NCI-H1694 treated with DMSO at 0.1 percent for 48 hours (cell line): ENCODE results near the gene INTS7.

Experiments
- DNase-seq: peaks from one replicate; lab custom pipeline; 2025; lab: John Stamatoyannopoulos, UW

Gene INTS7

DNA sequence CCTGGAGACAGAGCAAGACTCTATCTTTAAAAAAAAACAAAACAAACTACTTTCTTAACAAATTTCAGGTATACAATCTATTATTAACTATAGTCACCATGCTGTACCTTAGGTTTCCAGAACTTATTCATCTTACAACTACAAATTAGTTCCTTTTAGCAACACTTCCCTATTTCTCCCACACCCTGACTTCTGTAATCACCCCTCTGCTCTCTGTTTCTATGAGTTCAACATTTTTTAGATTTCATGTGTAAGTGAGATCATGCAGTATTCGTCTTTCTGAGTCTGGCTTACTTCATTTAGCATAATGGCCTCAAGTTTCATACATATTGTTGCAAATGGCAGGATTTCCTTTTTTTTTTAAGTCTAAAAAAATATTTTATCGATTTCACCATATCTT, 126.9 kb downstream of the INTS7 start:
- no peak for DNase-seq

DNA sequence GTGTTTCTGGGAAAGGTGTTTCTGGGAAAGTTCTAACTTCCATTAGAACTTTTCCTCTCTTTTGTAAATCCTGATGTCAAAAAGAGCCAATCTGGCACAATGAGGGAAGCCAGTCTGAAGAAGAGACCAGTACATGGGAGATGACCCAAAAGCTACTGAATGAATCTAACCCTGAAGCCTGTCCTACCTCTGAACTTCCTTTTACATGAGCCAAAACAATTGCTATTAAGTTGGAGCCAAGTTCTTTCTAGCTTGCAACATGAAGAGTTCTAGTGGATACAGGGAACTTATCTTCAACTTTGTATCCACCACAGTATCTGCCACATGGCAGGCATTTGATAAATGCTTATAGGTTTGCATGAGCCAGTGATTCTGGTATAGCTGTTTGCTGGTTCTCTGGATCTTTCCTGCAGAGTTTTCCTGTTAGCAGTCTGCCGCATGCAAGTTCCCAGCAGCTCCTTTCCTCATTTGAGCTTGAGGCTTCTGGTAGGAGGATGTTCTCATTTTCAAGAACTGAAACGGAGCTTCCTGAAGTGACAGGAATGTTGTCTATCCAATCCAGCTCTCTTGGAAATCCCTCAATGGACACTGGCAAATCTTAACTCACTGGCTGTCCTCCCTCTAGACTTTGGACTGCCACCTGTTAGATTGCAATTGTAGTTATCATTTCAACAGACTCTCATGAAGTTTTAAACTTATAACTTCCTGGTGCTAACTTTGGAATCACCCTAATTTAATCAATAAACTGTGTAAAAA, 131.7 kb downstream of the INTS7 start:
- DNase-seq, result no peak

DNA sequence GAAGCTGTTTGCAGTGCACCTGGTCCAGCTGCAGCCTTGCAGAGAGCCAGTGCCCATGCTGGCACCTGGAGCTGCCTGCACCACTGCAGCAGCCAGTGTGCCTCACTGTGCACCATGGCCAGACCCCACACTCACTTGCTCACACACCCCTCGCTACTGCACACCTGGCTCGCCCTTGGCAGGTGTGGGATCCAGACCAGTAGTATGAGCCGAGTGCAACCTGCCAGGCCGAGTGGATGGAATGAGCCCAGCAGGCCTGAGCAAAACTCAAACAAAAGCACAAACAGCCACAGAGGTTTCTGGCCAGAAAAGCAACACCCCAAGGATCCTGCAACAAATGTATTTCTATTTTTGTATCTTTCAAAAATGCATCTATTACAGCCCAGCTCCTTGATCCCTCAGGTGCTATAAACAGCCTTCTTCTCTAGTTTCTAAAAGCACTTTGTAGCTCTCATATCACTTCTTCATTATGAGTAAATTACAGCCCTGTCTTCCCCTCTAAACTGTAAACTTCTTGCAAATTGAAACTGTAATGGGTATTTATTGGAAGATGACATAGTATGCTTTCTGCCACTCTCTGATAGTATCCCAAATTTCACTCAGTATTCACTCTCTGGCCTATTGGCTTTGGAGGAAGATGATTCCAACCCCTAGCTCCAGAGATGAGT, 132.6 kb downstream of the INTS7 start:
- no peak for DNase-seq

DNA sequence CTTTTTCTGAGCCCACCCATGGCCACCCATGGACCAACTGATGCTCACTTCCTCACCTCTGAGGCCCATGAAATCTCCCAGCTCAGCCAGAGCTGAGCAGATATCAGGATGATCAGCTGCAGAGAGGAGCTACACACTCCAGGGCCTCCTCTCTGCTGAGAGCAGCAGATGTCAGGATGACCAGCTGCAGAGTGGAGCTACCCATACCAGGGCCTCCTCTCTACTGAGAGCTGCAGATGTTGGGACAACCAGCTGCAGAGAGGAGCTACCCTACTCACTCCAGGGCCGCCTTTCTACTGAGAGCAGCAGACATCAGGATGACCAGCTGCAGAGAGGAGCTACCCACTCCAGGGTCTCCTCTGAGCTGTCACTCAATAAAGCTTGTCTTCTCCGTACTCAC, 133.4 kb downstream of the INTS7 start:
- DNase-seq, result no peak

DNA sequence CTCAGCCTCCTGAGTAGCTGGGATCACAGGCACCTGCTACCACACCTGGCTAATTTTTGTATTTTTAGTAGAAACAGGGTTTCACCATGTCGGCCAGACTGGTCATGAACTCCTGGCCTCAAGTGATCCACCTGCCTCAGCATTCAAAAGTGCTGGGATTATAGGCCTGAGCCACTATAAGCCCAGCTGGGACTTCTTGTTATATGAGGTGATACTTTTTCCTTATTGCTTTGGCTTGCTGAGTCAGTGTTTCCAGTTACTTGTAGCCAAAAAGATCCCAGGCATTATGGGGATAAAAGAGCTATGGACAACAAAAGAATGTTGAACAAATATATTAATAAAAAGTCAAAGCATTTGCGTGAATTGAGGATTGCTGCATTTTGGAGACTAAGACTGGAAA, 134.9 kb downstream of the INTS7 start:
- no peak for DNase-seq

DNA sequence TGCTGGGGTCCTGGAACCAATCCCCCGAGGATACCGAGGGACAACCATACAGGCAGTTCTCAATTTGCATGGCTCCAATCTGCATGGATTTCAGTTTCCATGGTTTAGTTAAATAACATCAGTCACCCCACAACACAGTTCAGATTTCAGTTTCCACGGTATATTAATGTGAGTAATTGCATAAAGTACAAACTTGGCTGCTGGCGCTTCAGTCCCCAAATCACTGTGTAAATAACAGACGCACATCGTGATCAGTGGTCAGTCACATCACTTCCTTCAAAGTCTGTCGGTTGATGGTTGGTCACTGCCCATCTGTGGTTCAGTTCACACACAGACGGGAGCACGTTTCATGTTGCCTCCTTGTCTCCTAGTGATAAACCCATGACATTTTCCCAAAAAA, 138.4 kb downstream of the INTS7 start:
- no peak for DNase-seq

DNA sequence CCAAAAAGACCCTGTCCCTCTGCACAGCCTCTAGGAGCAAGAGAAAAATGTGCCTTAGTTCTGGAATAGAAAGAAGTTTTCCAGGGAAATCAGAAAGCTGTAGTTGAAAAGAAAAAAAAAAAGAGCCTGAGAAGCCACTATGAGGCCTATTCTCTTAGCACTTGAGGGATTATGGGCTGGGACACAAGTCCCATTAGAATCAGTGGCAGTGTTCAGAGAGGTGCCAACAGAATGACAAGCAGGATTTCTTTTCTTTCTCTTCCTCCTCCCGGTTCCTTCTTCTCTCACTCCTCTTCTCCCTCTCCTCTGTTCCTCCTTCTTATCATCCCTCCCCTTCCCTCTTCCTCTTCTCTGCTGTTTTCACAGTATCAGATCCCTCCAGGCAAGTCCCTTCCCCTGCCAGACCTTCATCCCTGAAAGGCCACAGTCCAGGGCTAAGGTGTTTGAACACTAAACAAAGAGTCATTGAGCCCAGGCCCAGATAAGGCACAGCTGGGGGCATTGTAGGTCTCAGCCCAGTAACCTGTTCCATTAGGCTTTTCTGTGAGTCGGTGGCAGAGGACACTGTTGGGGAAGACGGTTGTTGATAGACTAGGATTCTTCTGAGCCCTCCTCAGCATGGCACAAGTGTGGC, 140.1 kb downstream of the INTS7 start:
- DNase-seq, result no peak

DNA sequence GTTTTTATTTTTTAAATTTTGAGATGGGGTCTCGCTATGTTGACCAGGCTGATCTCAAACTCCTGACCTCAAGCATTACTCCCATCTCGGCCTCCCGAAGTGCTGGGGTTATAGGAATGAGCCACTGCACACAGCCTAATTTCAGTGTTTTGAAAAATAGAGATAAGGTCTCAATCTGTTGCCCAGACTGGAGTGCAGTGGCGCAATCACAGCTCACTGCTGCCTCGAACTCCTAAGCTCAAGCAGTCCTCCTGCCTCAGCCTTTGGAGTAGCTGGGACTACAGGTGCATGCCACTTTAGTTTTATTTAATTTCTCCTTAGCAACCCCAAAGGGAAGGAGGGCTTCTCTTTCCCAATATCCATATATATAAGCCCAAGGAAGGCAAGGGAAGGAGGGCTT, 141.0 kb downstream of the INTS7 start:
- no peak for DNase-seq

DNA sequence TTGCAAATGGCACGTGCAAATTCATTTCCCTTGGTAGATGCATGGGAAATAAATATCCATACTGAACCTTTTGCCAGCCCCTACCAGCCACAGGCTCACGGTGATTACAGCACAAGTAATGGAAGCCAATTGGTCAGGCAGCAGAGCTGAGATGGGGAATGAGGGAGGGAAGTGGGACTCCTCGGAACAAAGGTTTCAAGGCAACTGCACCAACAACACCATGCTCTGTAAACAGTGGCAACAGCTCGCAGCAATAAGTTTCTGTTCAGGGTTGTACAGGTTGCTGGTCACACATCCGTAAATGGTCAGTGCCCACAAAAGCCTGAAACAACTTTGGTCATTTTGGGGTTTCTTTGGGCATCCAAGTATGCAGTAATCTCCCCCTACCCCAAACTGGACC, 142.1 kb downstream of the INTS7 start:
- DNase-seq, result no peak

DNA sequence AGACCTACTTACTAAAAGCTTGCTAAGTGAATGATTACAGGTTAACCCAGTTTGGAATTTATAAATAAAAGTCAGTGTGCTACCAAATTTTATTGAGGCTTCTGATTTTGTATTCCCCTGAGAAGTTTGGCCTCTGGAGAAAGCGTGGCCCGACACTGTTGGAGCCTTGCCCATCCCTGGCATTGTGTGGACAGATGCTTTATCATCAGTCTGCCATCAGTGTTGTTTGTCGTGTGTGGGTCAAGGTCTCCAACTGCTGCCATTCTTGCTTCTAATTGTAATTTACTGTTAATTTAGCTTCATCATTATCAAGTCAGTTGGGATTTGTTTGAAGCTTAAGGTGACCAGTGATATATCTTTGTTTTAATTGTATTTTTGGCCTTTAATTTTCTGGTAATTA, 142.8 kb downstream of the INTS7 start:
- DNase-seq, result no peak

DNA sequence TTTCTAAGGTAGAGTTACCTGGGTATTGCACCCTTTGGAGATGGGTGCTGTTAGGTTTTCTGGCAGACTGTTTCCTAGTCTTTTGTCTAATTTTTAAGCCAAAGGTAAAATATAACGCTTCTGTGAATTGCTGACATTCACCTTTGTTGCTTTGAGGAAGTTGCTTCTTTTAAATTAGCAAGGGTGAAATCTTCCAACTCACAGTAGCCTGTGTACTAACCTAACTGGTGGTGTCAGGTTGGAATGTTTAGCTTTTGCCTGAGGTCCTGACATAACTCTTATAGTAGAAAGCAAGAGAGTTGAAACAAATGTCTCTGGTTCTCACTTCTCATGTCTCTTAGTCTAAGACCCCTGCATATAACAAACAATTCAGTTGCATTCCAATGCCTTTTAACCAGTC, 143.6 kb downstream of the INTS7 start:
- DNase-seq, result no peak
